Ascending aorta (tissue), 2 donors: ENCODE results near the gene KANK2. TPM values are rescaled to one million over a fixed set of nuclear protein-coding genes. Genes with fewer than 3 reads are reported as not detected.

Experiments used
- DNase-seq, 2 donors: peaks; one replicate each; pipeline ENCODE4 v3.0.0-alpha.2; 2019; ENCODE audit warnings: low spot score in 2 of 2
- H3K27ac ChIP-seq, 2 donors: fragments of 200-600 bp; sonication (generic); one replicate each; pipeline ENCODE4 v1.5.1; 2016 to 2017; ENCODE audit warnings: mild to moderate bottlenecking in 1 of 2
- H3K27me3 ChIP-seq: fragments of 200-600 bp; sonication (generic); one replicate; pipeline ENCODE4 v1.5.1; 2017
- H3K36me3 ChIP-seq, 2 donors: fragments of 200-600 bp; sonication (generic); one replicate each; pipeline ENCODE4 v1.5.1; 2016
- H3K4me1 ChIP-seq, 2 donors: fragments of 200-600 bp; sonication (generic); one replicate each; pipeline ENCODE4 v1.5.1; 2016 to 2017; ENCODE audit warnings: mild to moderate bottlenecking in 1 of 2
- H3K4me3 ChIP-seq, 2 donors: fragments of 200-600 bp; sonication (generic); one replicate each; pipeline ENCODE4 v1.5.1; 2016 to 2017; ENCODE audit warnings: mild to moderate bottlenecking in 1 of 2
- H3K9me3 ChIP-seq, 2 donors: fragments of 200-600 bp; sonication (generic); one replicate each; pipeline ENCODE4 v1.5.1; 2016
- intact Hi-C: fragments of 100-400 bp; cut with DNase I; formaldehyde crosslinking; loops from one replicate; pipeline ENCODE4 v1.15.1; 2023
- total RNA-seq: library from RNA; depleted of rRNA; stranded (reverse); fragments of >200 nt; gene quantifications from one replicate; pipeline ENCODE4 v1.1.0, GENCODE V29; 2016
- TF ChIP-seq, protein P1 (sequence below), 3 experiments: fragments of 200-600 bp in 2 of 3; fragments of 450-650 bp in 1 of 3; sonication (generic) in 2 of 3; IDR thresholded peaks; one replicate each; pipeline ENCODE4 v1.5.1; 2016 to 2019; ENCODE audit warnings: antibody characterized with exemption in 3 of 3, mild to moderate bottlenecking in 1 of 3, moderate library complexity in 1 of 3

The KANK2 gene
- total RNA-seq, 1 donor from 2014 or later, result 572 TPM

DNA sequence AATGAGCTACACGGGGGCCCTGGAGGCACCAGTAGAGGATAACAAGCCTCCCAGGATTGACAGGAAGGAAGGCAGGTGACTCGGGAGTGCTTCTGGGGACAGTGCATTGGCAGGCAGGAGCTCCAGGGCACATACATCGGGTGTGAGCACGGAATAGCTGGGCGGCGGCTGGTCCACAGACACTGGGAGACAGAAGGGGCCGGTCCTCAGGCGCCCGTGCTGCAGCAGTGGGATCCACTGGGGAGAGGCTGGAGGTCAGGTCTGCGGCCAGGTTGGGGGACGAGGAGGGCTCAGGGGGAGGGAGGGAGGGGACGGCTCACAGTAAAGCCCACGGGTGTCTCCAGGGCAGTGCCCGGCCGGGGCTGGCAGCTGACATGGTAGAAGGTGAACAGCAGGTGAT, 40.0 kb upstream of the KANK2 start:
- Histone ChIP-seq H3K27me3 (no peaks in the 10 kb centered on the region), H3K36me3 (peaks cover 20 to 68% of the 10 kb centered on the region in 2 donors), H3K4me1 (no peaks in the 10 kb centered on the region), H3K4me3 (no peak overlapping the region), H3K9me3 (no peaks in the 10 kb centered on the region), H3K27ac (no peak overlapping the region)
- intact Hi-C loops, result no loop called here
- no peak for DNase-seq
- TF ChIP-seq, protein P1, sequence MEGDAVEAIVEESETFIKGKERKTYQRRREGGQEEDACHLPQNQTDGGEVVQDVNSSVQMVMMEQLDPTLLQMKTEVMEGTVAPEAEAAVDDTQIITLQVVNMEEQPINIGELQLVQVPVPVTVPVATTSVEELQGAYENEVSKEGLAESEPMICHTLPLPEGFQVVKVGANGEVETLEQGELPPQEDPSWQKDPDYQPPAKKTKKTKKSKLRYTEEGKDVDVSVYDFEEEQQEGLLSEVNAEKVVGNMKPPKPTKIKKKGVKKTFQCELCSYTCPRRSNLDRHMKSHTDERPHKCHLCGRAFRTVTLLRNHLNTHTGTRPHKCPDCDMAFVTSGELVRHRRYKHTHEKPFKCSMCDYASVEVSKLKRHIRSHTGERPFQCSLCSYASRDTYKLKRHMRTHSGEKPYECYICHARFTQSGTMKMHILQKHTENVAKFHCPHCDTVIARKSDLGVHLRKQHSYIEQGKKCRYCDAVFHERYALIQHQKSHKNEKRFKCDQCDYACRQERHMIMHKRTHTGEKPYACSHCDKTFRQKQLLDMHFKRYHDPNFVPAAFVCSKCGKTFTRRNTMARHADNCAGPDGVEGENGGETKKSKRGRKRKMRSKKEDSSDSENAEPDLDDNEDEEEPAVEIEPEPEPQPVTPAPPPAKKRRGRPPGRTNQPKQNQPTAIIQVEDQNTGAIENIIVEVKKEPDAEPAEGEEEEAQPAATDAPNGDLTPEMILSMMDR (IDR thresholded peaks at IDR 0.05), result no peak

DNA sequence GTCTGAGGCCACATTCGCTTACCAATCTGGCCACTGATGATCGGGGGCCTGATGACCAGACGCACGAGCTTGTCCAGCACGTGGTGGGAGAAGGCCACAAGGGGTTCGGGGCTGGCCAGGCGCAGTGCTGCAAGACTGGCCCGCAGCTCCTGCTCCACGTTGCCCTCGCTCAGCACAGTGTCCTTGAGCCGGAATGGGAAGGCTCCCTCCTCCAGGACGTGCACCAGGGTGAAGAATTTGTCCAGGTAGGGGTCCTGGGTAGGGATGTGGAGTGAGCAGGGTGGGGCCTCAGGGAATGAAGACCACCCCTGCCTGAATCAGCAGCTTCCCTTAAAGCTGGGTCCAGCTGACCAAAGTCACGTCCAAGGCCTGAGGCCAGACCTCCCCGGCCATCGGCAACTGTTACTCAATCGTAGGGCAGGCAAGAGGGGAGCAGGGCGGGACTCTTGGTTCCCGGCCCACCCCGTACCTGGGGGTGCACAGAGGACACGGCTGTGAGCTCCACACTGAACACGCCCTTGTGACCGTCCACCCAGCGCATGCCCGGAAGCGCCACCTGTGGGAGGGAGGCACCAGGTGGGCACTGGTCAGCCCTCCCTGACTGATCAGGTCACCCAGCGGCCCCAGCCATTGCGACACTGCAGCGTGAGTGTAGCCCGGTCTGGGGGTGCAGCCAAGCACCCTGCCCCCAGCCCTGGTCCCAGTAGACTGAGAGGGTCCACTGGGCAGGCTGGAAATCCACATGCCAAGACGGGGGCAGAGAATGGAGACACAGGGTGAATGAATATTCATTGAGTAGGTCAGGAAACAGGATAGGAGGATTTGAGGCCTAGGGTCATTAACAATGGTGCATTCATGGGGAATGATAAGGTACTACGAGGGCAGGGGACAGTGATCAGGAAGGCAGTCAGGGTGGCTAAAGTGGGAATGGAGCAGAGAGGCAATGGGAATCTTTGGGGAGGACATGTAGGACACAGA, 39.3 kb upstream of the KANK2 start:
- intact Hi-C loops, result no loop called here
- Histone ChIP-seq H3K9me3 (no peaks in the 10 kb centered on the region), H3K4me1 (no peaks in the 10 kb centered on the region), H3K27me3 (no peaks in the 10 kb centered on the region), H3K27ac (no peak overlapping the region), H3K36me3 (peaks cover 25 to 72% of the 10 kb centered on the region in 2 donors), H3K4me3 (no peak overlapping the region)
- TF ChIP-seq, protein P1 (IDR thresholded peaks at IDR 0.05), result no peak
- no peak for DNase-seq

DNA sequence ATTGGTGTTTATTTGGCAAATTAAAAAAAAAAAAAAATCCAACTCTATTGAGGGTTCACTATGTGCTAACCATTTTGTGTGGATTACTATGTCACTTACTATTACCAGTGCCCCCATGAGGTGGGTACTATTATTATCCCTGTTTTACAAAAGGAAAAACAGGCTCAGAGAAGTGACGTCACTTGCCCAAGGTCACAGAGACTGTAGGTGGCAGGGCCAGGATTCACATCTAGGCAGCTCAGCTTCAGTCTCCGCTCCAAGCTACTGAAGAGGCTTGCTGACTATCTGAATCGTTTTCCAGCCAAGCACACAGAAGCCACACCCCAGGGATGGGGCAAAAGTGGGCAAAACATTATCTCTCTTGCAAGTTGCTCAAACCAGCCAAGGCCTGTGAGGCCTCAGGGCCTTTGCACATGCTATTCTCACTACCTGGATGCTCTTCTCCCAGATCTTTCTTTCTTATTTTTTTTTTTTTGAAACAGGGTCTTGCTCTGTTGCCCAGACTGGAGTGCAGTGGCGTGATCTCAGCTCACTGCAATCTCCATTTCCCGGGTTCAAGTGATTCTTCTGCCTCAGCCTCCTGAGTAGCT, 37.2 kb upstream of the KANK2 start:
- DNase-seq, result no peak
- H3K36me3 ChIP-seq, result peaks cover 22 to 69% of the 10 kb centered on the region in 2 donors
- H3K4me1 ChIP-seq, result no peaks in the 10 kb centered on the region
- H3K27me3 ChIP-seq, result no peaks in the 10 kb centered on the region
- intact Hi-C loops, result no loop called here
- H3K27ac ChIP-seq, result no peak overlapping the region
- TF ChIP-seq, protein P1 (IDR thresholded peaks at IDR 0.05), result no peak
- H3K4me3 ChIP-seq, result no peak overlapping the region
- H3K9me3 ChIP-seq, result no peaks in the 10 kb centered on the region

DNA sequence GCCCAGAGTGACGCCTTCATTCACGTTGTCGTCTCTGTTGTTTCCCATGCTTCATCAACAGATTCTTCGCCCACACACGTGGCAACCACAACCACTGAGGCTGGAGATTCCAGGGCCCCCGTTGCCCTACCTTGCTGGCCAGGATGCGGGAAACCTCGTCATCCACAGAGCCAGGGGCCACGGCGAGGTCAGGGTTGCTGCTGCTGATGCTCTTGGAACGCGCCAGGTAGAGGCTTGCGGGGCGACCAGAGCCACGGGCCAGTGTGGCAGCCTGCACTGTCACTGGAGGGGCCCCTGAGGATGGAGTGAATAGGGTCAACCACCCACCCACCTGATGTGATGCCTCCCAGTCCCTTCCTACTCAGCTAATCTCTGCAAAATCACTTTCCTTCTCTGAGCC, 35.7 kb upstream of the KANK2 start:
- Histone ChIP-seq H3K36me3 (peaks cover 19 to 61% of the 10 kb centered on the region in 2 donors), H3K4me3 (no peak overlapping the region), H3K9me3 (no peaks in the 10 kb centered on the region), H3K27me3 (no peaks in the 10 kb centered on the region), H3K4me1 (no peaks in the 10 kb centered on the region), H3K27ac (no peak overlapping the region)
- TF ChIP-seq, protein P1 (IDR thresholded peaks at IDR 0.05), result no peak
- no peak for DNase-seq
- intact Hi-C loops, result no loop called here

DNA sequence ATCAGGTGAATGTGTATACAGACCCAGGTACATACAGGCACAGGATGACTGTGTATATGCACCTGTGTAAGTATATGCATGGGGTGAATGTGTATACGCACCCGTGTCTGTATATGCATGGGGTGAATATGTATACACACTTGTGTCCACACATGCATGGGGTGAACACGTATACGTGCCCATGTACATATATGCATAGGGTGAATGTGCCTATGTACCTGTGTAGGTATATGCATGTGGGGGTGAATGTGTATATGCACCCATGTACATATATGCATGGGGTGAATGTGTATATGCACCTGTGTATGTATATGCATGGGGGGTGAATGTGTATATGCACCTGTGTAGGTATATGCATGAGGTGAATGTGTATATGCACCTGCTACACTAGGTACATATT, 35.2 kb upstream of the KANK2 start:
- DNase-seq, result no peak
- intact Hi-C loops, result no loop called here
- no peaks in the 10 kb centered on the region for H3K27me3 ChIP-seq
- no peaks in the 10 kb centered on the region for H3K4me1 ChIP-seq
- H3K9me3 ChIP-seq, result no peaks in the 10 kb centered on the region
- H3K4me3 ChIP-seq, result no peak overlapping the region
- TF ChIP-seq, protein P1 (IDR thresholded peaks at IDR 0.05), result no peak
- peaks cover 19 to 59% of the 10 kb centered on the region in 2 donors for H3K36me3 ChIP-seq
- H3K27ac ChIP-seq, result no peak overlapping the region
